Esophagus squamous epithelium (tissue), 4 donors: ENCODE results near the gene KCNG4.

Experiments used
- POLR2A ChIP-seq, 4 donors: fragments of 450-650 bp; IDR thresholded peaks; one replicate each; pipeline ENCODE4 v1.6.1; 2017; ENCODE audit warnings: antibody characterized with exemption in 4 of 4, mild to moderate bottlenecking in 4 of 4, moderate library complexity in 3 of 4
- TF ChIP-seq, protein P1 (sequence below), 6 experiments: fragments of 450-650 bp in 4 of 6; fragments of 200-600 bp in 2 of 6; sonication (generic) in 2 of 6; IDR thresholded peaks; one replicate each; pipeline ENCODE4 v1.5.1; 2016 to 2019; ENCODE audit warnings: antibody characterized with exemption in 6 of 6, mild to moderate bottlenecking in 4 of 6, moderate library complexity in 4 of 6

DNA sequence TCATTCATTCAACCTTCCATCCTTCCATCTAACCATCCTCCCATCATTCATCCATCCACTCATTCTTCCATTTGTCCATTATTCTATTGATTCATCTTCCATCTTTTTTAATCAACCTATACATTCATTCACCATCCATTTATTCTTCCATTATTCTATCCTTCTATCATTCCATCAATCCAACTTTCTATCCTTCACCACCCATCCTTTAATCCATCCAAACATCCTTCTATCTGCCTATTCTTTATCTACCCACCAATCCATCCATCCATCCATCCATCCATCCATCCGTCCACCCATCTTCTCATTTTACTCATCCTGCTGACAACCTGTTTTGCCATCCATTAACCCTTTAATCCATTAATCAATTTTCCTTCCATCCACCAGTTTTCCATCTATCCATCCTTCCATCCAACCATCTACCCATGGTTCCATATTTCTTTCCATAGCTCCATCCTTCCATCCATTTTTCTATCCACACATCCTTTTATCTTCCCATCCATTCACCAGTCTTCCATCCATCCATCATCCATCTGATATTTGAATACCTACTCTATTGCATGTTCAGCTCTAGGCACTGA is 33.0 kb upstream of the KCNG4 start:
- TF ChIP-seq, protein P1, sequence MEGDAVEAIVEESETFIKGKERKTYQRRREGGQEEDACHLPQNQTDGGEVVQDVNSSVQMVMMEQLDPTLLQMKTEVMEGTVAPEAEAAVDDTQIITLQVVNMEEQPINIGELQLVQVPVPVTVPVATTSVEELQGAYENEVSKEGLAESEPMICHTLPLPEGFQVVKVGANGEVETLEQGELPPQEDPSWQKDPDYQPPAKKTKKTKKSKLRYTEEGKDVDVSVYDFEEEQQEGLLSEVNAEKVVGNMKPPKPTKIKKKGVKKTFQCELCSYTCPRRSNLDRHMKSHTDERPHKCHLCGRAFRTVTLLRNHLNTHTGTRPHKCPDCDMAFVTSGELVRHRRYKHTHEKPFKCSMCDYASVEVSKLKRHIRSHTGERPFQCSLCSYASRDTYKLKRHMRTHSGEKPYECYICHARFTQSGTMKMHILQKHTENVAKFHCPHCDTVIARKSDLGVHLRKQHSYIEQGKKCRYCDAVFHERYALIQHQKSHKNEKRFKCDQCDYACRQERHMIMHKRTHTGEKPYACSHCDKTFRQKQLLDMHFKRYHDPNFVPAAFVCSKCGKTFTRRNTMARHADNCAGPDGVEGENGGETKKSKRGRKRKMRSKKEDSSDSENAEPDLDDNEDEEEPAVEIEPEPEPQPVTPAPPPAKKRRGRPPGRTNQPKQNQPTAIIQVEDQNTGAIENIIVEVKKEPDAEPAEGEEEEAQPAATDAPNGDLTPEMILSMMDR (IDR thresholded peaks at IDR 0.05), result no peak
- TF ChIP-seq POLR2A (IDR thresholded peaks at IDR 0.05), result no peak
